GM18867 (cell line): Measurements from ENCODE around the gene GABRB3.

Source experiments
- ATAC-seq: cut with Tn5 transposase; IDR thresholded peaks from one replicate; pipeline ENCODE4 v1.9.1; 2021; ENCODE audit warnings: mild to moderate bottlenecking, moderate library complexity; ENCODE audit not compliant: unreplicated experiment

Gene GABRB3

GRCh38 chr15:26561896-26562295, 211.0 kb downstream of the GABRB3 start:
- ATAC-seq: no peak

GRCh38 chr15:26561130-26561529, 211.7 kb downstream of the GABRB3 start:
- ATAC-seq: no peak

- ATAC-seq: no peak
Measured at GRCh38 chr15:26555898-26556297, 217.0 kb downstream of the GABRB3 start.

GRCh38 chr15:26551473-26551872, 221.4 kb downstream of the GABRB3 start:
- ATAC-seq: no peak

GRCh38 chr15:26550880-26551279, 222.0 kb downstream of the GABRB3 start:
- no peak for ATAC-seq

GRCh38 chr15:26537663-26538062, 235.2 kb downstream of the GABRB3 start:
- ATAC-seq: no peak

- no peak for ATAC-seq
Measured at GRCh38 chr15:26531489-26531888, 241.4 kb downstream of the GABRB3 start.

- no peak for ATAC-seq
Measured at GRCh38 chr15:26525096-26525495, 247.8 kb downstream of the GABRB3 start.

- ATAC-seq: no peak
Measured at GRCh38 chr15:26521691-26522198, 251.1 kb downstream of the GABRB3 start.

GRCh38 chr15:26521130-26521529, 251.7 kb downstream of the GABRB3 start:
- ATAC-seq: no peak

GRCh38 chr15:26518885-26519284, 254.0 kb downstream of the GABRB3 start:
- ATAC-seq: no peak

GRCh38 chr15:26516102-26516980, 256.5 kb downstream of the GABRB3 start:
- ATAC-seq: no peak

GRCh38 chr15:26504009-26504408, 268.9 kb downstream of the GABRB3 start:
- ATAC-seq: no peak
